ENCODE measurements around the gene RILPL1.

- TF ChIP-seq SIN3A (IDR thresholded peaks at IDR 0.05; ENCODE audit: borderline replicate concordance, insufficient read depth, low read length) (no peak), TAF1 (IDR thresholded peaks at IDR 0.05; ENCODE audit: borderline replicate concordance, insufficient read depth, low read length) (no peak), REST (IDR thresholded peaks at IDR 0.05; ENCODE audit: insufficient read depth in 1 of 2, low read depth in 2 of 2, low read length in 2 of 2) (no peak)
These were observed 53.9 kb downstream of the RILPL1 start for GRCh38 chr12:123479442-123480180.
